HepG2 (cell line): ENCODE results near the gene PMEL.

Source experiments
- FOXP1 ChIP-seq, 2 experiments: fragments of 450-650 bp in 1 of 2; IDR thresholded peaks; 2 replicates each; pipeline ENCODE4 v1.6.1; 2017 to 2018; ENCODE audit warnings: antibody characterized with exemption in 1 of 2
- GTF3A ChIP-seq: sonication (generic); formaldehyde crosslinking; conservative IDR thresholded peaks from 2 replicates; pipeline ENCODE4 v1.4.0; 2020; ENCODE audit warnings: mild to moderate bottlenecking, missing genetic modification reagents
- PHB2 ChIP-seq: fragments of 450-650 bp; IDR thresholded peaks from 2 replicates; pipeline ENCODE4 v1.6.1; 2018; ENCODE audit not compliant: partially characterized antibody
- TF ChIP-seq, protein P1 (sequence below): sonication (generic); formaldehyde crosslinking; IDR thresholded peaks from 2 replicates; pipeline ENCODE4 v1.5.0; 2020; ENCODE audit warnings: mild to moderate bottlenecking, missing genetic modification reagents, moderate library complexity

DNA sequence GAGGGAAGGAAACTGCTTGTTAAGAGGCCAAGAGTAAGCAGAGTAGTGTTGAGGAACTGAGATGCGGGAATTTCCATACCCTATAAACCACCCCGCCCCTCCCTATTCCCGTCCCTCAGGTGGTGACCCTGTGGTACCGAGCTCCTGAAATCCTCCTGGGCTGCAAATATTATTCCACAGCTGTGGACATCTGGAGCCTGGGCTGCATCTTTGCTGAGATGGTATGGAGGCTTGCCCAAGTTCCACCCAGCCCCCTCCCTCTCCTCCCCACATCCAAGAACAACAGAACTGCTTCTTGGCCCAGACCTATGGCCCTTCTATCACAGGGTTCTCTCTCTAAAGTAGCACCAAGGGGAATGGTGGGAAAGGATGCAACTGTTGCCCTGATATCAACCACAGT is 3.5 kb upstream of the PMEL start:
- TF ChIP-seq, protein P1, sequence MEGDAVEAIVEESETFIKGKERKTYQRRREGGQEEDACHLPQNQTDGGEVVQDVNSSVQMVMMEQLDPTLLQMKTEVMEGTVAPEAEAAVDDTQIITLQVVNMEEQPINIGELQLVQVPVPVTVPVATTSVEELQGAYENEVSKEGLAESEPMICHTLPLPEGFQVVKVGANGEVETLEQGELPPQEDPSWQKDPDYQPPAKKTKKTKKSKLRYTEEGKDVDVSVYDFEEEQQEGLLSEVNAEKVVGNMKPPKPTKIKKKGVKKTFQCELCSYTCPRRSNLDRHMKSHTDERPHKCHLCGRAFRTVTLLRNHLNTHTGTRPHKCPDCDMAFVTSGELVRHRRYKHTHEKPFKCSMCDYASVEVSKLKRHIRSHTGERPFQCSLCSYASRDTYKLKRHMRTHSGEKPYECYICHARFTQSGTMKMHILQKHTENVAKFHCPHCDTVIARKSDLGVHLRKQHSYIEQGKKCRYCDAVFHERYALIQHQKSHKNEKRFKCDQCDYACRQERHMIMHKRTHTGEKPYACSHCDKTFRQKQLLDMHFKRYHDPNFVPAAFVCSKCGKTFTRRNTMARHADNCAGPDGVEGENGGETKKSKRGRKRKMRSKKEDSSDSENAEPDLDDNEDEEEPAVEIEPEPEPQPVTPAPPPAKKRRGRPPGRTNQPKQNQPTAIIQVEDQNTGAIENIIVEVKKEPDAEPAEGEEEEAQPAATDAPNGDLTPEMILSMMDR = no peak
- TF ChIP-seq PHB2 (no peak), FOXP1 (IDR thresholded peaks at IDR 0.05) (no peak), FOXP1 (CRISPR knock-in tag; IDR thresholded peaks at IDR 0.05) (no peak), GTF3A (CRISPR knock-in tag) (no peak)
